NCI-H146 treated with DMSO at 0.1 percent for 48 hours (cell line): ENCODE measurements around the gene CTDSPL.
A peak's percentile ranks its signal among the peaks of the same experiment; 100 is the strongest.

Experiments used
- DNase-seq: peaks from one replicate; lab custom pipeline; 2025; ENCODE audit not compliant: unreplicated experiment; lab: John Stamatoyannopoulos, UW

Gene CTDSPL

DNA sequence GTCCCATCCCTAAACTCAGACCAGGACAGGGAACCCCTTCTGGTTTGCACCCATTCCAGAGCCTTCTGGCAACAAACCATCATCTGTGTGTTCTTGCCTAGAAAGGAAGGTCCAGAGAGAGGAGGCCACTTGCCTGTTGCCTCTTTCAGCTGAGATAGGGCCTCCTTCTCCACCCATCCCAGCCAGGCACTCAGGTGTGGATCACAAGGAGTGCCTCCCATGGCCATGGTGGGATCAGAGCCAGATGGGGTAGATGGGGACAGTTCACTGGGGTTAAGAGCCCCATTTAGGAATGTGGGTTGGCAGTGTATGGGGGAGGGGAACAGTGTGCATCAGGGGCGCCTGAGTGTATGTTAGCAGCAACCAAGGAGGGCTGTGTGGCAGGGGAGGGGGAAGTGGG lies 8.9 kb upstream of the CTDSPL start:
- no peak for DNase-seq

DNA sequence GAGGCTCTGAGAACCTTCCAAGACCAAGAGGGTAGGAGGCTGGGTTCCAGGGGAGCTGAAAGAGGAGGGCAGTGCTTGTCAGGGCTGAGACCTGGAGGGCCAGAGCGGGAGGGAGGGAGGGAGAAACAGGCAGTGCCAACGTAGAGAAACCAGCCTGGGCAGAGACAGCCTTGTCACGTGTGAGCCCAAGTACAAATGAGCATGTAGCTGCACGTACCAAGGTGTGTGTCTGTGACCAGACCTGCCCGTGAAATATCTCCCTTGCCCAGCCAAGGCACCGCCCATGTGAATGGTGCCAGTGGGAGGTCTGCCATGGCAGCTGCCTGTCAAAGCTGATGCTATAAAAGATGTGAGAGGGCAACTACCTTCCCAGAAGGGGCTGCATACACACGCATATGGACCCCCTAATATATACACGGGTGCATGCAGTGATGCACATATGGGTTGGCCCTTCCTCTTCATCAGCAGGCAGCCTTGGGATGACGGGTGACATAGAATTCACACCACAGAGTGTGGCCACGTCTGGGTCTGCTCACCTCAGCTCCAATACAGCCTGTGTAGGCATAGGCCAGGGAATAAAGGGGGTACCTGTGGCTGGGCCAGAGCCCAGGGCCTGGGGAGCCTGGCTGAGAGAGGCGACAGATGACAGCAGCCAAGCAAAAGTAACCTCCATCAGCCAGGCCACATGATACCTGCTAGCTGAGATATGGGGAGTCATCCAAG lies 7.8 kb upstream of the CTDSPL start:
- no peak for DNase-seq

DNA sequence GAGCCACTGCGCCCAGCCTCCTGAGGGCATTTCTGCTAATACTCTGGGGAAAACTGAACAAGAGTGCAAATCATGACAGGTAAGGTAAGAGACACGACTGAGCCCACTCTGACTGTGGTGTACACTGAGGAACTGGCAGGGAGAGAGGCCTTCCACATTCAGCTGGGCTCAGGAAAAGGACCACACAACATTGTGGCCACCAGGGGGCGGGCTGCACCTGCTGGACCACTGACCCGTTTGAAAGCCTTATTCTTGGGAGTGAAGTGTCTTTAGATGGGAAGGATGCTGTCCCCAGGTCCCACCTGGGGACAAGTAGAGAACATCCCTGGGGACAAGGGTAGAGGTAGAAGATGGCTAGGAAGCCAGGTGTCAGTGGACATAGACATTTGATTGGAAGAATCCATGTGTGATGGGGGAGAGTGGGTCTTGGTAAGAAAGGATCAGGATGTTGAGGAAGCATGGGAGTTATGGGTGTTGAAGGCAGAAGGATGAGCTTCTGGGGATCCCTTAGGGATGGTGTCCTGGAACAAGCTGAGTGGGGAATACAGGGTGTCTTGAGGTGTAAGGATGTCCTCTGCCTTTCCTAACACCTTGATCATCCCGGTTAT lies 6.2 kb upstream of the CTDSPL start:
- peak; percentile 8 for DNase-seq

DNA sequence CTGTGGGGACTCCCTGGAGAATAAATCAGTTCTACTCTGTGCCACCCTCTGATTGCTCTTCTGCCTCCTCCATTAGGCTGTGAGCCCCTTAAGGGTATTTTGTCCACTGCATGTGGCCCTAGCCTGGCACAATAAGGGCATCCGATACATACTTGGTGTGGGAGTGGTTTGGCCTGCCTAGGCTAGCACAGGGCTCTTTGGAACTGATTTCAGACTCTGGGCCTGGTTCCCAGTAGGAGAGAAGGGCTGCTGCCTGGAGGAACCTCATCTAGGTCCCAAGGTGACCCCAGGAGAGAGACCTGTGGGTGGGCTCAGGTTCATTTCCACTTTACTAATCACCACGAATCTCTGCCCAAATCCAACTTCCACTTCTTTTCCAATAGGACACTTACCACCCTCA lies 5.3 kb upstream of the CTDSPL start:
- no peak for DNase-seq

DNA sequence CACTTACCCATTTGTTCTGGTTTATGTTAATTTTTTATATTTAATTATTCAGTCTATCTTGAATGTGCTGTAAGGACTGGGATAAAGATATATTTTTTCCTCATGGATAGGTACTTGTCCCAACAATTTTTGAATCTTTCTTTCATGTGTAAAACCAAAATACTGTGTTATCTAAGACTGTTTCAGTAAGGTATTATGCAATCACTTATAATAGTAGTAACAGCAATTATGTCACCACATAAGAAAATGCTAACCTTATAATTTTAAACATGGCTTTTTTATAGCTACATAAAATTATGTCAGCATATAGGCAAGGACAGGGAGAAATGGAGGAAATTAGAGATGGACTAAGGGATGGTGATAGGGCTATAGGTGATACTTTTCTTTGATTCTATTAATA lies 2.9 kb upstream of the CTDSPL start:
- no peak for DNase-seq

DNA sequence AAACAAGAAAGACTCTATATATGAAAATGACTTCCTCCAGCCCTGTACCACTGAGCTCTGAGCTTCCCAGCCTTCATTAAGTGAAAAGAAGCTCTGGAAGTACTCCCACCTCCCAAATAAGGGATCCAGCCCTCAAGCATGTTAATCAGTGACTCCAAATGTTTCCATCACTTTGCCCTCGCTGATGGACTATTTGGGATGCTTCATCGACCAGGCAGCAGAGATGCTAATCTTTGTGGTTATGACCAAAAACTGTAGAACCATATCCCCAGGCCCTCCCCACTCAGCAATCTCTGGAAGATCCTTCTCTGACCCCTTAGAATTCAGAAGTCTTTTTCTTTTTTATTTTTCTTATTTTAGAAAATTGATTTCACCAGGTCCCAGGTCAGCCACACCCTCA lies 2.3 kb upstream of the CTDSPL start:
- DNase-seq: no peak

DNA sequence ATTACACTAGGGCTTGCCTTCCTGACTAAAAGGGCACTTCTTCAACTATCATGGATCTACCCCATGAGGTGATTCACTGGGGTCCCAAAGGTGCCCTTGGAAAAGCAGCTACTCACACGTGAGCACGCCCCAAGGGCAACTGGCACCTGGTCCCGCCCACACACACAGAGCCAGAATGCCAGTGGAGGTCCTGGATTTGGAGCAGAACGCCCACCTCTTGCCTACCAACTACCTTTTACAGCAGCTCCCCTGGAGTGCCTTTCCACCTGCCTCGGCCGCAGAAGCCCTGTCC lies 1.8 kb upstream of the CTDSPL start:
- DNase-seq: no peak

DNA sequence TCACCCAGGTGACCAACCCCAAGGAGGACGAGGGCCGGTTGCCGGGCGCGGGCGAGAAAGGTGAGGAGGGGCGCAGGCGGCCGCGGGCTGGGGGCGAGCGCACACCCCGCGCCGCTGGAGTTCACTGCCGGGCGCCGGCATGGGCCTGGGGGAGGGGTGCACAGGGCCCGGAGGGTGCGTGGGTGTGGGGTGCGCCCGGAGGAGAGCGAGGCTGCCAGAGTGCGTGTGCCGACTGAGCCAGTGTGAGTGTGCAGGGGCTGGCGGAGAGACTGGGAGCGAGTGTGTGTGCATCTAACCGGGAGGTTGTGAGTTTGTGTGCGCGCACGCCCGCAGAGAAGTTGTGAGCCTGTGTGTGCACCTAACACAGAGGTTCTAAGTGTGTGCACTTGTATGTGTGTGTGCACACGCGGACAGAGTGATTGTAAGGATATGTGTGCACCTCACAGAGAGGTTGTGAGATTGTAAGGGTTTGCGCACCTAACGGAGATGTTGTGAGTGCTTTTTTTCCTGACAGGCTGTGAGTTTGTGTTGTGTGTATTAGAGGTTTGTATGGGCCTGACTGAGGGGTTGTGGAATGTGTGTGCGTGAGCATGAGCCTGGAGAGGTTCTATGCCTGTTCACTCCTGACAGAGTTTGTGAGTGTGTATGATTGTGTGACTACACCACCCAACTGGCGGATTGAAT lies 681 bp downstream of the CTDSPL start:
- no peak for DNase-seq

DNA sequence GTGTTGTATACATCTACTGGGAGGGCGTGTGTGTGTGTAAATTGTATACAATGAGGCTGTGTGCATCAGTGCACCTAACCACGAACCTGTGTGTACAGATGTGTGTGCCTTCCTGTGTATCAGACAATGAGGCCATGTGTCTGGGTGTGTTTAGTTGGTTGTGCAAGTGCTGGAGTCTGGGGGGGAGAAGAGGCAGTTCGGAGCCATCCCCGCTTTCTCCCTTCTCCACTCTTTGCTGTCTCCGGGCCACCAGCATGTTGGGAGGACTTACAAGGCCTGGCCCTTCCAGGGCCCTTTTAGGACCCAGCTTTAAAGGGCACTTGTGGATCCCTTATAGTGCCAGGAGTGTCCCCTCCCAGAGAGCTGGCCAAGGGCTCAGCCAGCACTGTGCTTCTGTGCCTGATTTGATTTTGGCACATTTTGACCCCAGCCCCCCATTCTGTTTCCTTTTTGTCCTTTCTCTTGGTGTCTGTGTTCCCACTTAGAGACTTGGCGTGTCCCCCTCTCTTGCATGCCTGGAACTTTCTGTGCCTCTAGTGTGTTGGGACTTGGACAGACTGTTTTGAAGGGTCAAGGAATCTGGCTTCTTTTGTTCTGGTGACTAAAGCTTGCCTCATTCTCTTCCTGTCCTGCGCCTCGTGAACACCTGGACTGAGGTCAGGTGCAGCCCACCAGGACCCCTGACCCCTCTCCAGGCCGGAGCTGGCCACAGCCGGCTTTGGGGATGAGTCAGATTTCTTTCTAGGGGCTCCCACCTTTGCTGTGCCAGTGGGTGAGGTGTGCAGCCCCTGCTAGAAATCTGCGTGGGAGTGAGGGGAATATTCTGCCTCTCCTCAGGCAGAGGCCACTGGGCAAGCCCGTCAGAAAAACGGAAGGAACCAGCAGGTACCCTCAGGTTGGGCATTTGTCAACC lies 1.5 kb downstream of the CTDSPL start:
- DNase-seq: no peak

DNA sequence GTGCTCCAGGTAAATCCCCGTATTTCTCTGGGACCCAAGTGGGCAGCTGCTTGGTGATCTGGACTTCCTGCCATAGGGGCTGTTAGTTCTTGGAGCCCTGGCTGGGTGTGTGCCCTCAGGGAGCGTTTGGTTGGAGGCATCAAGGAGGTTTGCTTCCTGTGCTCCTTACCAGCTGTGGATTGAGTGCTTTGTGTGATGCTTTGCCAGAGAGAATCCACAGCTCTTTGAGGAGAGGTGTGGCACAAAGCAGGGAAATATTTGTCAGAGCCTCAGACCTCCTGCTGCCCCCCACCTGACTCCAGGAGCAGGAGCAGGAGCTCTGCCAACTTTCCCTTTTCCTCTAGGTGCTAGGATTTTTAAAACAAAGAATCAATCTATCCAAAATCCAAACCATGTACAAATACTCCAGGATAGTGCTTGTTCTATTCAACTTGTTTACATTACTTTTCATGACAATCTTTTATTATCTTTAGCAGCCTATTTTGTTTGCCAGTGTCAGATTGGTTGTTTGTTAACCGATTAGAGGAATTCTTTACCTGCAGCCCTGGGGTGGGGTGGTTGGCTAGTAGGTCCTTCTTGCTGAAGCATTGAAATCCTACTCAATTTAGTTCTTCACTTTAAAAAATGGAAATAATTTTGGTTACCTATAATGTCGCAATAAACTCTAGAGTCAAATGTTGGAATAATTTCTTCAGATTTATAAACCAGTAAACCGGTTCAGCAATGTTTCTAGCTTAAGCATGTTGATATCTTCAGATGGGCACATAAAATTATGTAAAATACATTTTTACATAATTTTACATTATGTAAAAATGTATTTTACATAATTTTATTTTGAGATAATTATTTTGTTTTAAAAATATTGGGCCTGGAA lies 2.5 kb downstream of the CTDSPL start:
- DNase-seq: peak; percentile 17

DNA sequence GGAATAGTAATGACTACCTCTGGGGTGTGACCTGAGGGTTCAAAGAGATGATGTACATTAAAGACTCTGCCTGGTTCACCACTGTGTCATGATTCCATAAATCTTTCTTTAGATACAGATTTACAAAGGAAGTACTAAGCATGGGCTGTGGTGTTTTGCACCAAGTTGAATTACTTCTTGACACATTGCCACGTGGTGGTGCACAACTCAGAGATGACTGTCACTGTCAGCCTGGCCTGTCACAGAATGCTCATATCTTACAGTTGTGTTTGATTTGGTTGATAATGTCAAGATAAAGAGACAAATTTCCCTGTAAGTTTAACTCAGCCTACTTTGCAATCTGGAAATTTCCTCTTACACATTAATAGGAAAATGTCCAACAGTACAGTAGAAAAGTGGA lies 3.2 kb downstream of the CTDSPL start:
- DNase-seq: no peak

DNA sequence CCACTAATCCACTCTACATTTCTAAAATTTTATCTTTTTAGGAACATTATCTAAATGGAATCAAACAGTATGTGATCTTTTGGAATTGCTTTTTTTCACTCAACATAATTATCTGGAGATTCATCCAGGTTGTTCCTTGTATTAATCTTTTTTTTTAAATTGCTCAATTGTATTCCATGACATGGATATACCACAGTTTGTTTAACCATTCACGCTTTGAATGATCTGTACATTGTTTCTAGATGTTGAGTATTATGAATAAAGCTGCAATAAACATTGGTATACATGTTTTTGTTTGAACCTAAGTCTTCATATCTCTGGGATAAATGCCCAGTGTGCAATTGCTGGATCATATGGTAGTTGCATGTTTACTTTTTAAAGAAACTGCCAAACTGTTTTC lies 5.5 kb downstream of the CTDSPL start:
- DNase-seq: no peak

DNA sequence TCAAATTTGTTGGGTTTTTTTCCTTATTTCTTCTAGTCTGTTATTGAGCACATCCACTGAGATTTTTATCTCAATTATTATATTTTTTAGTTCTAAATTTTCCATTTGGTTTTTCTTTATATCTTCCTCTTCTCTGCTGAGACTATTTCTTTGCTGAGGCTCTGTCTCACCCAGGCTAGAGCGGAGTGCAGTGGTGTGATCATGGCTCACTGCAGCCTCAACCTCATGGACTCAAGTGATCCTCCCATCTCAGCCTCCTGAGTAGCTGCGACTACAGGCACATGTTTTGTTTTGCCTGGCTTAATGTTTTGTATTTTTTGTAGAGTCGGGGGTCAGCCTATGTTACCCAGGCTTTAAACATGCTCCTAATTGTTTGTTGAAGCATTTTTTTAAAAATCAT lies 10.2 kb downstream of the CTDSPL start:
- DNase-seq: no peak

DNA sequence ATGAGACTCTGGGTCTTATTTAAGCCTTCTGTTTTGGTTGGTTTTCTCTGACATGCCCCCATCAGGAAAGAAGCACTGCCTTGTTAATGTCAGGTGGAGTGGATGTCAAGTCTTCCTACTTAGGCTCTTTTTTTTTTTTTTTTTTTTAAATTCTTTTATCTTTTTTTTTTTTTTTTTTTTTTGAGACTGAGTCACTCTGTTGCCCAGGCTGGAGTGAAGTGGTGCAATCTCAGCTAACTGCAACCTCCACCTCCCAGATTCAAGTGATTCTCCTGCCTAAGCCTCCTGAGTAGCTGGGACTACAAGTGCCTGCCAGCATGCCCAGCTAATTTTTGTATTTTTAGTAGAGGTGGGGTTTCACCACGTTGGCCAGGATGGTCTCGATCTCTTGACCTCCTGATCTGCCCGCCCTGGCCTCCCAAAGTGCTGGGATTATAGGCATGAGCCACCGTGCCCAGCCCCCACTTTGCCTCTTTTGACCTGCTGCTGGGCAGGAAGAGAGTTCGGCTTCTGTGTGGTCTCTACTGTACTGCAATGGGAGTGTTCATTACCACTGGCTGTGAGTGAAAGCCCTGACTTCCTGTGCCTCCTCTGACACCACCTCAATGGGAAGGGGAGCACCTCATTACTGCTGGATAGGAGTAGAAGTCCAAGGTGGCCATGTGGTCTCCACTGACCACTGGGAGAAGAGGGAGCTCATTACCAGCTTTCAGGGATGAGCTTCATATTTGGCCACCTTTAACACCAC lies 10.9 kb downstream of the CTDSPL start:
- DNase-seq: no peak

DNA sequence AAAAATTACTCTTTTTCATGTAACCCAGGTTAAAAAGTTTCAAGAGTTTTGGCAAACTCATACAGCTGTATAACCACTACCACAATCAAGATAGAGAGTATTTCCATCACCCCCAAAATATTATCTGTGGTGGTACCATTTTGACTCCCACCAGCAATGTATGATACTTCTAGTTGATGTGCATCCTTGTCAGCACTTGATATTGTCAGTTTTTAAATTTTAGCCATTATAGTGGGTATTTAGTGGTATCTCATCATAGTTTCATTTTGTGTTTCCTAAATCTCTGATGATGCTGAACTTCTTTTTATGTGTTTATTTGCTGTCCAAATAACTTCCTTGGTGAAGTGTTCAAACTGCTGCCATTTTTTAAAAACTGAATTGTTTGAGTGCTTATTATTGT lies 14.6 kb downstream of the CTDSPL start:
- no peak for DNase-seq

DNA sequence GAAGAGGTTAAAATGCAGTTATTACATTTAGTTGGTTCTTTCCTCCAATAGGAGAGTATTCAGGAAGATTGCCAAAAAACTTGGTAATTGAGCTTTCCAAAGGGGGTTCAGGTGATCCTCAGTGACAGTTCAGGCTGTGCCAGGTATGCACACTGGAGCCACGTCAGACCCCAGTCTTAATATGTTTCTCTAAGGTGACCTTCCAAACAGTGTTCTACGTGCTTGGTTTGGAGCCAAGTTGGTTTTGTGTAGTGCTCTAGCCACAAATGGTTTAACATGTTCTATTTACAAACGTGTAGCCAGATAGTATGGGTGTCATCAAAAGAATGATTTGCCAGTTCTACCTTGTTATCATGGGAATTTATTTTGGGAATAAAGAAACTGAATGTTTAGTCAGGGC lies 21.0 kb downstream of the CTDSPL start:
- no peak for DNase-seq

DNA sequence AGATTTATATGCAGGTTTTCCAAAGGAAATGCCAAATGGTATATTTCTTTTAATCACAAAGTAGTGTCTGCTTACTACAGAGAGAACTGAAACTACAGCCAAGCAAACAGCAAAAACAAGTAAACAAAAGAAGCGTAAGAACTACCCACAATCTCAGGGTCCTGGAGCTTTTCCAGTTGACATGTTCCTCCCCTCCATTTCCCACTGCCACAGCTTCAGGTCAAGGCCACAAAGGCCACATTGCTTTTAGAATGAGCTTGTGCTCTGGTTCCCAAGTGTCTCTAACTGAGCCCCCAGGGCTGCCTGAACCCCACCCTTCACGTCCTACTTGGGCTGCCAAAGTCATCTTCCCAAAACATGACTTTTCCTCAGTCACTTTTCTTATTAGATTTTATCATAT lies 24.1 kb downstream of the CTDSPL start:
- DNase-seq: no peak

DNA sequence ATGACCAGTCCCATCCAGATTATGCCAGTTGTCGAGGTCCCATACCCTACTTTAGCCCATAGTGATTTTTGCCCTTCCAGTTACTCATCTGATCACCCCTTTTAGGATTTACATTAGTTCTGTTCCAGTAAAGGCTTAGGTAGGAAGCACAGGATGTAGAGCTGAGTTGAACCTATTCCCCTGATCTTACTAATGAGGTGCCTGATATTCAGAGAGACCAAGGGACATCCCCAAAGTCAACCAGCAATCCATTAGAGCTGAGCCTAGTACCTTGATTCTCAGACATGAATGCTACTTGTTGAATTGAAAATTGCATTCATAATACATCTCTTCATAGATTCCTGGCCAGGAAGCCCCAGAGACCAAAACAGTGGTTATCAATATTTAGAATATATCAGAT lies 24.7 kb downstream of the CTDSPL start:
- DNase-seq: no peak

DNA sequence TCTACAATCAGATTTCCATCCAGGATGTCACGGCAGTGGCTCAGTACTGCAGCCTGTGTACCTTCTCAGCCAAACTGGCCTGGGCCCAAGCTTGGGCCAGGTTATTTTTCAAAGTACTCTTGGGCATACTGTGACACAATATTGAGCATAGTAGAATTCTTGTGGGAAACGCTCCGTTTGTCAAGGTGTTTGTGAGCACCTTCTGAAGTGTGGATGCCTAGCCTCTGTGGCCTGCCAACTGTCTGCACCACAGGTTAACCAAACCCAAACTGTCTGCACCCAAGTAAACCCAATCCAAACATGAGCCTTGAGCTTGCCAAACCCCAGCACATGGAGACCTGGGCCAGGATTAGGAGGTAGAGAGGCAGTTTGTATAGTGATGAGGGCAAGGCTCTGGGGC lies 25.4 kb downstream of the CTDSPL start:
- DNase-seq: no peak

DNA sequence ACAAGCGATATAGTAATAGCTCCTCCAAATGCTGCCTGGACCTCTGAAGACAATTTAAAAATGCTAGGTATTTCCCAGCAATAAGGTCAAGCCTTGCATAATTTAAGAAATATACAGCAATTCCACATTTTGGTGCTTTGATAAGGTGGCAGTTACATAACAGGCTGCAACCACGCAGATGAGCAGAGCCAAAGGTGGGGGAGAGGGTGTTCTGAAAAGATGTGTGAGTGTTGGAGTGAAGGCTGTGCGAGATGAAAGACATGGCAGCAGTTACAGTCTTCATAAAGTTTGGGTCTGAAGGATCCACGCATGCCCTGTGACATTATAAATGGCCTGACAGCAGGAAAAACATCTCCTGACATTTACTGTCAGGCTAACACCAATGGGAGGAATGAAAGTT lies 26.1 kb downstream of the CTDSPL start:
- DNase-seq: no peak
